Limb (tissue), 2 donors: ENCODE results near the gene NTNG2.
"Not testable (repeated sequence)": the region's sequence is repeated elsewhere in the genome, so short reads cannot be mapped to it uniquely, and the experiment has no call there.

ENCODE experiments used
- DNase-seq, 2 donors: peaks; one replicate each; pipeline ENCODE4 v3.0.0-alpha.2; 2016; ENCODE audit errors: extremely low spot score in 2 of 2

The NTNG2 gene, protein sequence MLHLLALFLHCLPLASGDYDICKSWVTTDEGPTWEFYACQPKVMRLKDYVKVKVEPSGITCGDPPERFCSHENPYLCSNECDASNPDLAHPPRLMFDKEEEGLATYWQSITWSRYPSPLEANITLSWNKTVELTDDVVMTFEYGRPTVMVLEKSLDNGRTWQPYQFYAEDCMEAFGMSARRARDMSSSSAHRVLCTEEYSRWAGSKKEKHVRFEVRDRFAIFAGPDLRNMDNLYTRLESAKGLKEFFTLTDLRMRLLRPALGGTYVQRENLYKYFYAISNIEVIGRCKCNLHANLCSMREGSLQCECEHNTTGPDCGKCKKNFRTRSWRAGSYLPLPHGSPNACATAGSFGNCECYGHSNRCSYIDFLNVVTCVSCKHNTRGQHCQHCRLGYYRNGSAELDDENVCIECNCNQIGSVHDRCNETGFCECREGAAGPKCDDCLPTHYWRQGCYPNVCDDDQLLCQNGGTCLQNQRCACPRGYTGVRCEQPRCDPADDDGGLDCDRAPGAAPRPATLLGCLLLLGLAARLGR

DNA sequence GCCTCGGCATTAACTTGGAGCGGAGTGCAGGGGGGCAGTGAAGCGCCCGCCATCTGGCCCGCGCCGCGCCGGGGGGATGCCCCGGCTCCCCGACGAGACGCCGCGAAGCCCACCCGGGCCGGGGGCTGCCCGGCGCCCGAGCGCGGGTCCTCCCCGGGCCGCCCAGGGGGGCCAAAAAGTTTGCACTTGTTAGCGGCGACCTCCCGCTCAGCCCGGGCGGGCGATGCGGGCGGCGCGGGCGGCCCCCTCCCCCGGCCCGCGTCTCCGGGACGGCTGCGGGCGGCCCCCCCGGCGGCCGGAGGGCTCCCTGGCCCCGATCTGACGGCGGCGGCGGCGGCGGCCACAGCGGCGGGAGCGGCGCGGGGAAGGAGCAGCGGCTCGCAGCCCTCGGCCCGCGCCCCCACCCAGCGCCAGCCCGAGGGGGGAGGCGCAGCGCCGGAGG is at the start of gene NTNG2:
TSS of gene NTNG2 (plus strand) at position 316 of the 442 bp plus-strand sequence. CDS start 4,774 bp downstream, outside the sequence.
- DNase-seq, result no peak

DNA sequence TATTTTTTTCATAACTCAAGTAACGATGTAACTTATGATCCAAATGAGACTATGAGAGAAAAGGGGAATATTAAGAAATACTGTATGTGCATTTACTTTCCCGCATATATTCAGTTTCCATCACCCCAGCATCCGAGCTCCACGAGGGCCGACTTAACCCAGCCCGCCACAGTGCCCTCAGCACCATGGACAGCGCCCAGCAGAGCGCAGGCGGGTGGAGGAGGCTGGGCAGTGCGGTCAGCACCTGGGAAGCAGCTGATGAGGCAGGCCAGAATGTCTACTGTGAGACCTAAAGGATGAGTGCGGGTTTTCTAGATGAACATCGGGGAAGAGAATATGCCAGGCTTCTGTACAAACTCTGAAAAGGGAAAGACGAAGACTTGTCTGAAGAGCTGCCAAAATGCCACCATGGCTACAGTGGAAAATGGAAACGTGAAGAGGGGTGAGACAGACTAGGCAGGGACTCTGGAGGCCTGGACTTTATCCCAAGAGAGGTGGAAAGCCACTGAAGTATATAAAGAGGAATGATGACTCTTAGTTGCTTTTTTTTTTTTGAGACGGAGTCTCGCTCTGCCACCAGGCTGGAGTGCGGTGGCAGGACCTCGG is 47.7 kb upstream of the NTNG2 start:
- DNase-seq, result peak; percentile 47 to 83

DNA sequence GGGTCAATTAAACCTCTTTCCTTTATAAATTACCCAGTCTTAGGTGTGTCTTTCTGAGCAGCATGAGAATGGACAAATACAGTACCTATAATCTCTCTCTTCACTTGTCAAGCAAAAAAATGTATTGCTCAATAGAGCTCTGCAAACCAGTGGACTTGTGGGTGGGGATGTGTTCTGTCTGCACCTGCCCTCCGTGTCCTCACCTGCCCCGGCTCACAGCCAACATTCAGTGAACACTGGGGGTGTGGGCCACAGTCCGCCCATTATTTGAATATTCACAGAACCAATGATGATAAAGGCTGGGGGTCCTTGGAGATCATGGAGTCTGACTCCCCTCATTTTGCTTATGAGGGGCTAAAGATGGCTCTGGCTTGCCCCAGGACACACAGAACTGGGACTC is 45.3 kb upstream of the NTNG2 start:
- no peak for DNase-seq

DNA sequence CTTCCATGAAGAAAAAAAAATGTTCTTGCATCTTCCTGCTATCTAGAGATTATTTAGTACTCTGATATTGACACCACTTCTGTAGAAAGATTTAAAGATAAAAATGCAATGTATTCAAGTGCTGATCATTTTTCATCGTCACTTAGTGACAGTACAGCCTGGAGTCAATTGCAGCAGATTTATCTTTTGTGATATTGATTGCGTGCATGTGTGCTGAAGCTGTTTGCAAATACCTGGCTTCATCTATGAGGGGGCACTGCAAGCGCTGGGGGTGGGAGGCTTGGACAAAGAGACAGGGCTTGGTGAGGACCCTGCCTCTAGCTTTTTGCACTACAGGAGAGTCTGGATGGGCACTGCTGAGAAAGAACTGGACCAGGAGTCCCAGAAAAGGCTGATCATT is 44.2 kb upstream of the NTNG2 start:
- DNase-seq, result no peak

DNA sequence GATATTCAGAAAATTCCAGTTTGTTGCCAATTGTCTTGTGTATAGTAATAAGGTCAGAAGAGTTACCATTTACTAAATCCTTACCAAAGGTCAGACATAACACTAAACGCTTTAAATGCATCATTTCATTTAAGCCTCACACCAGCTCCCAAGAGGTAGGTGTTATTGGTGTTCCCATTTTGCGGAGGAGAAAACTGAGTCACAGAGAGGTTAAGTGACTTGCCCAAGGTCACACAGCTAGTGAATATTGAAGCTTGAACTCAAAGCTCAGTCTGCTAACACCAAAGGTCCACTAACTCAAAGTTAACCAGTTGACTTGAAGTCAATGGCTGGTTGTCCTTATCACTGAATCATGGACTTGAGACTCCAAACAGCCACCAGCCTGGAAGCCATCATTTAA is 40.8 kb upstream of the NTNG2 start:
- no peak for DNase-seq

DNA sequence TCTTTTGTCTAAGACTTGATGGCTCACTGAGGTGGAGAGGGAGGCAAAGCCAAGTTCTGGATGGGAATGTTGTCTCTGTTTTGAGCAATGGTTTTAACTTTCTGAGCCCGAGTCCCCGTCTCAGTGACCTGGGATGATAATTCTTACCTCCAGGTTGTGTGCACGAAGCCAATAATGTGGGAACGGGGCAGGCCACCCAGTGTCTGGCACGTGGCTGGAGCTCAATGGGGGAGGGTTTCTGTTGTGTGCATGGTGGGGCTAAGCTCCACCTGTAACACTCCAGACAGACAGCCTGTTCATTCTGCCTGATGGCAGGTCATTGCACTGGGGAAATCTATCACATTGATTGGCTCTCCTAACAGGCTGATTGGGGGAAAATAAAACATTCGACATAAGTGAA is 37.1 kb upstream of the NTNG2 start:
- no peak for DNase-seq

DNA sequence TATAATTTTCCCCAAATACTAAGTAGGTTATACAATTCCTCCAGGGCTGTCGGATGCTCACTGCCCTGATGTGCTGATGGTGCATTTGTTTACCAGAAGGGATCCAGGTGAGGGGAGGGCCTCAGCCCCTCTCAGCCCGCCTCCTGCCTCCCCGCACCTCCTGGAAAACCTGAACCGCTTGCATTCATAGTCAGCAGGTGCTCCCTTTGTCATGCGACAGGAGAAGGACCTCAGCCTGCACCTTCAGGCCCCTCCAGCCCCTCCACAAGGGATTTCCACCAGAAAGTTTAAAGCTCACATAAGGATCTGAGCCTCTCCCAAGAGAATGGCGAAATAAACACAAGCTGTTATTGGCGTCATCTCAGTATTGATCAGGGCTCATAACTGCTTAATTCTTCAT is 36.5 kb upstream of the NTNG2 start:
- no peak for DNase-seq

DNA sequence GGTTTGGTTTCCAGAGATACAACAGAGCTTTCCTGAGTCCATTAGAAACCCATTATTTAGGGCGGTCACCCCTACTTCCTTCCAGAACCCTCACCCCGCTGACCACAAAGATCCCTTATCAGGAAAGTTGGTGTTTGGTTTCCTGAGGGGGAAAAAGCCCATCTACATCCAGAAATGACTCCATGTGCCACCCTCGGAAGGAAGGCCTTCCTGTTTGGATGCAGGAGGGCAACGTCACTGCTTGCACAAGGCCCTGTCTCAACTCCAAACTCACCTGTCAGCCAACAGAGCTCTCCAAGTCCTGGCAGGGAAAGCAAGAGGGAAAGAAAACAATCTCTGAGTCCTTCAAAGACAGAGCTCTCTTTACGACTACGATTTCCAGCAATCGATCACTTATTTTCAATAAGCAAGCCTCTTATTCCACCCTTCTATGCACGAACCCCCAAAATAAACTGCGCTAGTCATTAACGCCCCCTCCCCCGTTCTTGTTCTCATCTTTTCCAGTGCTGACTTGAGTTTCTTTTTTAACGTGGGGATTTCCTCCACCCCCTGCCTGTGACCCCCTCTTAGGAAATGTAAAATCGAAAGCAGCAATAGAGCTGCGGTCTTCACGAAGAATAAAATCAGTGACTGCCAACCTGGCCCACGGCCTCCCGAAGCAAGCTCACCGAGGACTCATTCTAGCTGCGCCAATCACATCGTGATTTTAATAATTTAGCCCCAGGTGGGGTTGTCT is 35.7 kb upstream of the NTNG2 start:
- no peak for DNase-seq

DNA sequence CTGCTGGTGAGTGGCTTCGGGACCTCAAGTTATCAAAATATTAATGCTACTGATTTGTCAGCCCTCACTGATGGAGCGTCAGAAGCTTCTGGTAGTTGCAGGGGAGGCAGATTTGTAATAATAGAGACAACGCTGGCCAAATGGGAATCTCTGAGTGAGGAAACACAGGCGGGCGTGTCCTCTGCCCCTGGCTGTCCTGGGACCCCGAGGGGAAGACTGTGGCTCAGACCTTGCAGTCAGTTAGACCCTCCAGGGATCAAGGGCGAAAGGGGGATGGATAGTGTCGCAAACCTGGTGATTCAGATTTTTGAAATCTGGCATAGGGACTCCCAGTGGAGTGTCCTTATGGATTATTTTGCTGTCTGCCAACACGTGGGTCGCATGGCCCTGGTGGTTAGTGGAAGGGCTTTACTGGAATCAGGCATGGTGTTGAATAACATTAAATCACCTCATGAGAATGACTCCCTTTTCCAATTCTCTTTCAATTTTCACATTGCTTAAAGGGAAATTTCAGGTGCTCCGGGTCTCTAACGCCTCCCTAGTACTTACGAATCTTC is 35.1 kb upstream of the NTNG2 start:
- DNase-seq, result no peak

DNA sequence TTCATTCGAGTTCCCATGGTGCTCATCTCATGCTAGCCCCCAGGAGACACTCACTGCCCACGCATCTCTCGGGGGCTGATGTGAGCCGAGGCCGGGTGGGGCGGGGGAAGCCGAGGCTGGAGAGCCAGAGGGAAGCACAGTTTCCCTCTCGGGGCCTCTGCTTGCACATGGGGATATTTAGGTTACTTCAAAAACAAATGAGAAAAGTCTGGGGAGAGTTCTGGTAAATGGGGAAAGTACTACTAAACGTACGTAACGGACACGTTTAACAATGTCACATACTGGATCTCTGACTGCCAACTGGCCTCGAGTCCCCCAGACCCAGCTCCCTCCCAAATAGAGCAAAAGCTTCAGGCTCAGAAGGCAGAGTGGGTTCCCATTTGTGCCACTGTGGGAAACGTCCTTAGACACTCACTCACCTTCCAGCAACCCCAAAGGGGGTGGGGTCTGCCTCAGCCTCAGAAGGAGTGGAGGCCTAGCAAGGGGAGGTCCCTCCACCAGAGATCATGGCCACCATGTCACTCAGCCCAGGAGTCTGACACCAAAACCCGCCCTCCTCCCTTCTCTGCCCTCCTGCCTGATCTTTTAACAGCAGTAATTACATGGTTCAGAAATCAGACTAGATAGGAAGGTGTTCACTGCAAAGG is 33.8 kb upstream of the NTNG2 start:
- no peak for DNase-seq

DNA sequence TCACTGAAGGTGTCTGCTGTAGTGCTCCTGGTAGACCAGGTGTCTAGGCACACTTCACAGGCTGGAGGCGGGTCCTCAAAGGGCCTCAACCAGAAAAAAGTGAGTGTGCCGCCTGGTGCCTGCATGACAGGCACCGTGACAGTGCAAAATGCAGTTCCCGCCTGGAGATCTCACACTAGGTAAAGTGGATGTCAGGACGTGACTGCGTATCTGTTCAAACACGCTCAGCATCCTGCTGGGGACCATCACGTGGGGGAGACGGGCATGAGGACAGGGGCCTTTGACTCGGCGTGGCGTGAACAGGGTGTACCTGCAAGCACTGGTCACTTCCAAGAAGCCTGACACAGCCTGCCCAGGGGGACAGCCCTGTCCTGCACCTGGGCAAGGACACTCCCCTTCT is 32.3 kb upstream of the NTNG2 start:
- no peak for DNase-seq

DNA sequence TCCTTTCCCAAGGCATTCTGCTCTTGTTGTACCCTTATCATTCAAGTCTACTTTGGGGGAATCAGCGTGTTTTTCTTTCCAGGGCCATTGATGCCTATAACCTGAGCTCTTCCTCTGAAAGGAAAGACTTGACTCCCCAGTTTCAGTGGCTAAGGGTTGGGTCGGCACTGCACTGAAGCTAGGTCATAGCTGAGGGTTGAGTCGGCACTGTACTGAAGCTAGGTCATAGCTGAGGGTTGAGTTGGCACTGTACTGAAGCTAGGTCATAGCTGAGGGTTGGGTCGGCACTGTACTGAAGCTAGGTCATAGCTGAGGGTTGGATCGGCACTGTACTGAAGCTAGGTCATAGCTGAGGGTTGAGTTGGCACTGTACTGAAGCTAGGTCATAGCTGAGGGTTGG is 27.8 kb upstream of the NTNG2 start:
- not testable (repeated sequence) for DNase-seq

DNA sequence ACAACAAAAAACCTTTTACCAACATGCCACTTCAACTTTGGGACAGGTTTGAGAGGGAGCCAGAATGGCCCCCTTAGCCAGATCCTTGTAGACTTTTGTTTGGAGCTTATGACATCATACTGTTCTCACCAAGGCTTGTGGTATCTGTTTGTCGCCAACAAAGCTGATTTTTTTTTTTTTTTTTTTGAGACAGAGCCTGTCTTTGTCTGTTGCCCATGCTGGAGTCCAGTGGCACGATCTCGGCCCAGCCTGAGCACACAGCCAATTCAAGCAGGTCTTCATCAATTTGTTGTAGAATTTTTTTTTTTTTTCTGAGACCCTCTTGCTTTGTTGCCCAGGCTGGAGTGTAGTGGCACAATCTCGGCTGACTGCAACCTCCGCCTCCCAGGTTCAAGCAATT is 26.4 kb upstream of the NTNG2 start:
- DNase-seq, result no peak

DNA sequence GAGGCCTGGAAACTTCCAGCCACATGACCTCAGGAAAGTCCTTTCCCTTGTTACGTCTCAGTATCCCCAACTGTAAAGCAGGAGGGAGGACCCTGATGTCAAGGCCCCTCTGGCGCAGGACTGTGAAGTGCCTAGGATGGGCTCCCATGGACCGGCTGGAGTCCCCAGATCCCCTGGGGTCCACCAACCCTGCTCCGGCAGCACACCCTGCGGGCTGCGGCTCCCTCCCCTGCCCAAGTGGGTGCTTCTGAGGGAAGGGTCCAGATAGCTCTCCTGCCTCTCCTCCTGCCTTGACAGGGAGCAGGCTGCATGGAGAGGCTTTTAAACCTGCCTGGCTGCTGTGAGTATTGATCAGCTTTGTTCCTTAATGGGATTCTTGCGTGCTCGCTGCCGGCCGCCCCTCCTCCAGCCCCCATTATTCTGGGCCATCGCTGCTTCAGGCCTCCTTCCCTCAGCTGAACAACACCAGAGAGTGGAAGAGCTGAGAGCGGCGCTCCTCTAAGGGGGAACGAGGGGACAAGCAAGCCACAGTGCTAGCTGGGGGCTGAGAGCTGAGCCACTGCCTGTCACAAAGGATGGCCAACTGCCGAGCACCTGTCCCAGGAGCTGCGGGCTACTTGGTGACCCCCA is 25.6 kb upstream of the NTNG2 start:
- no peak for DNase-seq

DNA sequence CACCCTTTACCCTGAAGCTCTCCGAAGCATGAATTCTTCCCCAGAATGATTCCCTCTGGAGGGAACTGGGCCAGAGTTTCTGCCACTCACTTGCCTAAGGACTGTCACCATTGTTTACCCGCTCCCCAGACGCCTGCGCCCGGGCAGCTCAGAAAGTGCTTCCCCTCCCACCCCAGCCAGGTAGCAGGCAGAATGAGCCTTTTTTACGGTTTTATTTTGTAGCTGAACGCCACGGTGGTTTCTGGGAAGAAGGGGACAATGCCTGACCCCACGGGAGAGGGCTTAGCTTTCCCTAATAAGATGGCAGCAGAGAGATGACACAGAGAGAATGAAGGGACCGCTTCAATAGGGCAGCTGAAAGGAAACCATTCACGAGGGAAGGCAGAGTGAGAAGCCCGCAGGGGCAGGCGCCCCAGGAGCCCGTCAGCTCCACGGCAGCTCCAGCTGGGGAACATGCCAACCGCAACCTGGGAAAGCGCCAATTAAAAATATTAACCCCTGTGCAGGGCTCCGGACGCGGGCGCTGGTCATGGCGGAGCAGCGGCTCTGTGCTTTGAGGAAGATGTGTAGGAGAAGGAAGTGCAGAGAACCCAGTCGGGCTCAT is 20.4 kb upstream of the NTNG2 start:
- DNase-seq, result peak in 1 of 2 donors; percentile 45

DNA sequence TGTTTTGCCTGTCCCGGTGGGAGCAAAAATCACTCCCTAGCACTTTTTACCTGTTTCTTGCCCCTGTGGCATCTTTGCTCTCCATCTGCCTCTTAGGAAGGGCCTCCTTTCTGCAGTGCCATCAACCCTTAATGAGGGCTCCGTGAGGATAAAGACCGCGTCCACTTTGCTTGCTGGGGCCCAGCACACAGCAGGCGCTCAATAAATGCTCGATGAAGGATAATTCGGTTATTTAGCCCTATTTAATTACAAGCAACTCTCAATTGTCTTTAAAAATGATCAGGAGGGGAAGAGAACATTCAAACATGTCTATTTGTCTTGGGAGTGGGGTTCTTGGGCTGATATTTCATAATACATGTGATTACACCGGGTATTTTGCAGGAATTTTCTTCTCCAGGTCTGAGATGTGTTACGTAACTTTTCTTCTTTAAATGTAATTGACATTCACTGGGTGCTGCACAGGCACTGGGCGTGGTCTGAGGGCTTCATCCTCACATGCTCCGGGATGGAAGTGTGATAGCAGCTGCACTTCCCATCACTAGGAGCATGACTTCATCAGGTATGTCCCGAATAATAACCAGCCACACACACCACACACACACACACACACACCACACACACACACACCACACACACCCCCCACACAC is 19.8 kb upstream of the NTNG2 start:
- no peak for DNase-seq

DNA sequence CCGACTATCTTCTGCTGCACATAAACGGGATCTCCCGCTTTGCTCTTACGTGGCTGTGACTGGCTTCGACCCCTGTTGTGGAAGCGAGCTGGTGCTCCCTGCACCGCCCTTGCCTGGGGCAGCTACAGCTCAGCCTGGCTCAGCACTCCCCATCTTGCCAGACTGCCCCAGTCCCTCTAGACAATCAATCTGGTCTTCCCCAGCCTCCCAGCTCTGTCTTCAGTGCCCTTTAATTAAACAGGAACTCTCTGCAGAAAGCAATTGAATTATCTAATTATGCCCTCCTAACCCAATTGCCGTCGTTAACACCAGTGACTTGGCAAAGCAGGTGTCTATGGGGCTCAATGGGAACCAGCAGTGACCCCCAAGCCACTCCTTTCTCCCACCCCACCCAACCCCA is 18.9 kb upstream of the NTNG2 start:
- no peak for DNase-seq

DNA sequence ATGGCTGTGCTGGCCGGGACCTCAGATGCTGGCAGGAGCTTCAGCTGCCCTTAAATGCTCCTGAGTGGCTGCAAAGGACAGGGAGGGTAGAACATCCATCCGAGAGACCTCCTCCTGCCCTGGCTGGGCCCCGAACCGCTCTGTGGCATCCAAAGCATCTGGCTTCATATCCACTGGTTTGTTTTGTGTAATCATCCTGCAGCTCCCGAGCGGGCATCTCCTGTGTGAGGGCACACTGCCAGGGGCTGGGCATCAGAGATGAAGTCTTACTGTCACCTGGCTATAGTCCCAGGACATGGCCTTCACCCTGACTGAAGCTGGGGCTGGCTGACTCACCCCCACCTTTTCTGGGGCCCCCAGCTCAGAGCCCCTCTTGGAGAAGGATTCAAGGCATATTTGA is 18.5 kb upstream of the NTNG2 start:
- DNase-seq, result no peak

DNA sequence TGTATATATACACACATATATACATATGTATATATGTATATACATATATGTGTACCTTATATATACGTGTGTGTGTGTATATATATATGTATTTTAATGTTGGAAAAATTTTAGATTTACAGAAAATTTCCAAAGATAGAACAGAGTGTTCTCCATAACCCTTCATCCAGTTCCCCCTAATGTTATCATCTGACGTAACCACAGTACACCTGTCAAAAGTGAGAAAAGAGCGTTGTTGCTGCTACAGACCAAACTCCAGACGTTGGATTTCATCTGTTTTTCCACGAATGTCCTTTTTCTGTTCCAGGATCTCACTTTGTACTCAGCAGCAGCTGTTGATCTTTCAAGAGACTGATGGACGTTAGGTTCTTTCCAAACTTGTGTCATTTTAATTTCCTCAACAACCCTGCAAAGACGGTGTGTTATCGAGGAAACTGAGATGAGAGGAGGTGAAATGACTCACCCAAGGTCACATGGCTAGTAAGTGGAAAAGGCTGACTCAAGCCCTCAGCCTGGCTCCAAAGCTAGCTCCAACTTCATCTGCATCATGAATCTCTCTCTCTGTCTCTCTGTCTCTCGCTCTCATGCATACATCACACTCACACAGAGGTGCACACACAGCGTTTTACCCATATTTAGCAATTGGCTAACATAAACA is 17.0 kb upstream of the NTNG2 start:
- DNase-seq, result no peak
